HG03045 (cell line): ENCODE data around the gene LRRTM3.

Source experiments
- ATAC-seq: cut with Tn5 transposase; IDR thresholded peaks from one replicate; pipeline ENCODE4 v1.9.1; 2021; ENCODE audit warnings: mild to moderate bottlenecking, moderate library complexity; ENCODE audit not compliant: unreplicated experiment

Gene LRRTM3

DNA sequence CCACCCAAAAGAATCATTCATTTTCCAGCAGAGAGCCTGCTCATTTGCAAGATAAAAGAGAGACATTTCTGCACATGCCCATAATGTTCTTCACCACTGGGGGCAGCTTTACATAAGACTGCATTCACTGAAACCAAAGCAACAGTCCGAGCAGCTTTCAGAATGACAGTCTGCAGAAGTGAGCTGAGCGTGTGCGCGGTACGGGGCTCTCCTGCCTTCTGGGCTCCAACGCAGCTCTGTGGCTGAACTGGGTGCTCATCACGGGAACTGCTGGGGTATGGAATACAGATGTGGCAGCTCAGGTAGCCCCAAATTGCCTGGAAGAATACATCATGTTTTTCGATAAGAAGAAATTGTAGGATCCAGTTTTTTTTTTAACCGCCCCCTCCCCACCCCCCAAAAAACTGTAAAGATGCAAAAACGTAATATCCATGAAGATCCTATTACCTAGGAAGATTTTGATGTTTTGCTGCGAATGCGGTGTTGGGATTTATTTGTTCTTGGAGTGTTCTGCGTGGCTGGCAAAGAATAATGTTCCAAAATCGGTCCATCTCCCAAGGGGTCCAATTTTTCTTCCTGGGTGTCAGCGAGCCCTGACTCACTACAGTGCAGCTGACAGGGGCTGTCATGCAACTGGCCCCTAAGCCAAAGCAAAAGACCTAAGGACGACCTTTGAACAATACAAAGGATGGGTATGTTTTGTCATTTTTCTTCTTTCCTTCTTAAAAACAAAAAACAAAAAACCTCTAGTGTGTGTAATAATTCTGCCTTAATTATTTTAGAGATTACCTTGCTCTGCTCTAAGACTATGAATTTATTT, at the start of gene LRRTM3:
LRRTM3 (plus strand) TSS at position 141 of the 820 bp plus-strand sequence.
- peak; percentile 100 for ATAC-seq

- no peak for ATAC-seq
These were observed 48.5 kb upstream of the LRRTM3 start for GRCh38 chr10:66877361-66877760.

- no peak for ATAC-seq
These were observed 45.5 kb upstream of the LRRTM3 start for GRCh38 chr10:66880292-66880691.

DNA sequence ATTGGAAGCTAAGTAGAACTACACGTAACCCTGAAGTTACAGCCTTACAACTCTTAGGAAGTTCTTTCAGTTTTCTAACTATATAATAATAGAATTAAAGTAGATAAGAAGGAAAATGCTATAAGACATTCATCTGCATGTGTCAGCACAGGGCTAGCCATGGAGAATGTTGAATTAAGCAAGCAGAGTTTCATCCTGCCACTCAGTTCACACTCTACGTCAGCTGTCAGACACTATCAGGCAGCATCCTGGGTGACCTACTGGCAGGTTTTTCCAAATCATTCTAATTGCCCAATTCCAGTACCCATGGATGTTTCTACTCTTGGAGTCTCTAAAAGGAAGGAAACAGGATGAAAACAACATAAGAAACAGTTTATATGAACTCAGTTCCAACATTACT, 45.0 kb upstream of the LRRTM3 start:
- ATAC-seq: no peak

DNA sequence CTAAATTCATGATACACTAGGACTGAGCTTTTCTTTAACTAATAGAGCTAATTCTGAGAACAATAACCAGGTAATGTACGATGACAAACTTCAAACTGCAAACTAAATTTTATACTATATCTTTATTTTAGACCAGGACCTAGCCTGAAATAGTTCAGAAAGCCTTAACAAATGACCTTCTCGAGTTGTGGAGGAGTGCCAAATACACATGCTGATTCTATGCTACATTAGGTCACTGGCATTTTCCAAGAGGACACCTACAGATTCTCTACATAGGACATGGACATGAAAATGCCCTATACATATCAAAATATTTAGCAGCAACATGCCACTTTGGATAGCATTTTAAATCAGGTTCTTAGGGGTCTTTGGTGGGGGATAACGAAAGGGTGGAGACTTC, 44.0 kb upstream of the LRRTM3 start:
- no peak for ATAC-seq

DNA sequence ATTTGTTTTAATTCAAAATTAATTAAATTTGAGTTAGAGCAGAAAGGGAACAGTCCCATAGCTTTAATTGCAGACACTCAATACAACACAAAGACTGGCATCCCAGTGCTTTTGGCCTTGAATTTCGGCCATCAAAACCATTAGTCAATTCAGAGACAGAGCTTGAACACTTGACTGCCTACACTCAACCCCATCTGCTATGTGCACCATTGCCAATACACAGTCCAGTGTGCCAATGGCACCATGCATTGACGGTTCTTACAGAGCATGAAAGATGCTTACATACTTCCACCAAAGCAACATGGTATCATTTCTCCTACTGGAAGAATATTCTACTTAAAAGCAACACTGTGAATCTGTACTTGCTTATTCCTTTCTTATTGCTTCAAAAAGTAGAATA, 43.6 kb upstream of the LRRTM3 start:
- no peak for ATAC-seq

GRCh38 chr10:66886848-66887247, 39.0 kb upstream of the LRRTM3 start:
- ATAC-seq: no peak

DNA sequence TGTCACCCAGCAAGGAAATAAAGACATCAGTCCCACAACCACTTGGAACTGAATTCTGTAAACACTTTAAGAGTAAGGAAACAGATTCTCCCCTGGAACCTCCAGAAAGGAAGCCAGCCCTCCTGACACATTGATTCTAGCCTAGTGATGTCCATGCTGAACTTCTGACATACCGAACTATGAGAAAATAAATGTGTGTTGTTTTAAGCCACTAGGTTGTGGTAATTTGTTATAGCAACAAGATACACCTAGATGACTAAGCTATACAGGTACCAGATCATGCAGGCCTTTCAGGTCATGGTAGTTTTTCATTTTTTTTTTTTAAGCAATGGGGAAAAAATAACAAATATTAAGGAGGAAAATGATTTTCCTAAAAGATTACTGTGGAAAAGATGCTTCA, 37.6 kb upstream of the LRRTM3 start:
- ATAC-seq: no peak

- no peak for ATAC-seq
These were observed 33.0 kb upstream of the LRRTM3 start for GRCh38 chr10:66892871-66893270.

DNA sequence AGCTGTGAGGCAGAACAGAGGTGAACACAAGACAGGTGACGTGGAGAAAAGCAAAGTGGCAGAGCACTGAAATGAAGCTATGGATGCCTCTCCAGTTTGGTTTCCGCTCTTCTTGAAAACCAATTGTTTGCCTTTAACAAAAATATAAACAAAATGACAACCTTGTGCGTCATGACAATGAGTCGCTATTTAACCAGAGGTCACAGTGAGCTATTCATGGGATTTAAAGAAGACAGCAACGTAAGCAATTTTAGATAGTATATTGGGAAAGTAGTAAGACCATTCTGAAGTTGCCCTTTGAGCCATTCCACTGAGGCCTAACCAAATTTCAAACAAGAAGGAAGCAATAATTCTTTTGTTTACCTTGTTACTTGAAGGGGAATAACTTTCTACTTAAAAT, 15.2 kb upstream of the LRRTM3 start:
- no peak for ATAC-seq

GRCh38 chr10:66916030-66916429, 9.8 kb upstream of the LRRTM3 start:
- ATAC-seq: no peak

GRCh38 chr10:66917104-66917503, 8.7 kb upstream of the LRRTM3 start:
- no peak for ATAC-seq

GRCh38 chr10:66919248-66919647, 6.6 kb upstream of the LRRTM3 start:
- no peak for ATAC-seq

DNA sequence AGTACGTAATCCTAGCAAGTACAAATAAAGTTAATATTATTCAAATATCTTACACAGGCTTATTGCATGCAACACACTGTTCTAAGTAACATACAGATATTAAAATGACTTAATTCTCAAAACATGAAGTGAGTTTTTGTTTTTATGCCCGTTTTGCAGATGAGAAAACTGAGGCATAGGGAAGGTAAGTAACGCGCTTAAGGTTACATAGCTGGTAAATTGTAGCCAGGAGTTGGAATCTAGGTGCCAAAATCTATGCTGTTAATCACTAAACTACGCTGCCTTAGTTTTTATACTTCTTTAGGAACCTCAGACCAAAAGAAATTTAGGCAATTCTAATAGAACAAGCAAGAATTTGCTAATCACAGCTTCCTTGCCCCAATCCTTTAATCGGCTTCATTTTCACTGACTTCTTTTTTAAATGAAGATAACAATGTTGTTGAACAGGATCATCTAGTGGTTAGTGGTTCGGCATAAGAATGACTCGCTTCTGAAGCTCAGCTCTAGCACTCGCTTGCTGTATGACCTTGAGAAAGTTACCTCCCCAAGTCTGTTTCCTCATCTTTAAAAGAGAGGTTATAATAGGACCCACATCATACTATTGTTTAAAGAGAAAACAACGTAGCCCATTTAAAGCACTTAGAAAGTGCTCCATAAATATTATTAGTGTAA, 1.0 kb upstream of the LRRTM3 start:
- ATAC-seq: no peak

- no peak for ATAC-seq
These were observed 463 bp upstream of the LRRTM3 start for GRCh38 chr10:66925373-66925772.

- no peak for ATAC-seq
These were observed 1.0 kb downstream of the LRRTM3 start for GRCh38 chr10:66926841-66927240.

DNA sequence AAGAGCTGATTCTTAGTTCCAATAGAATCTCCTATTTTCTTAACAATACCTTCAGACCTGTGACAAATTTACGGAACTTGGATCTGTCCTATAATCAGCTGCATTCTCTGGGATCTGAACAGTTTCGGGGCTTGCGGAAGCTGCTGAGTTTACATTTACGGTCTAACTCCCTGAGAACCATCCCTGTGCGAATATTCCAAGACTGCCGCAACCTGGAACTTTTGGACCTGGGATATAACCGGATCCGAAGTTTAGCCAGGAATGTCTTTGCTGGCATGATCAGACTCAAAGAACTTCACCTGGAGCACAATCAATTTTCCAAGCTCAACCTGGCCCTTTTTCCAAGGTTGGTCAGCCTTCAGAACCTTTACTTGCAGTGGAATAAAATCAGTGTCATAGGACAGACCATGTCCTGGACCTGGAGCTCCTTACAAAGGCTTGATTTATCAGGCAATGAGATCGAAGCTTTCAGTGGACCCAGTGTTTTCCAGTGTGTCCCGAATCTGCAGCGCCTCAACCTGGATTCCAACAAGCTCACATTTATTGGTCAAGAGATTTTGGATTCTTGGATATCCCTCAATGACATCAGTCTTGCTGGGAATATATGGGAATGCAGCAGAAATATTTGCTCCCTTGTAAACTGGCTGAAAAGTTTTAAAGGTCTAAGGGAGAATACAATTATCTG, 1.6 kb downstream of the LRRTM3 start:
- no peak for ATAC-seq

- ATAC-seq: no peak
These were observed 2.3 kb downstream of the LRRTM3 start for GRCh38 chr10:66927971-66928770.

DNA sequence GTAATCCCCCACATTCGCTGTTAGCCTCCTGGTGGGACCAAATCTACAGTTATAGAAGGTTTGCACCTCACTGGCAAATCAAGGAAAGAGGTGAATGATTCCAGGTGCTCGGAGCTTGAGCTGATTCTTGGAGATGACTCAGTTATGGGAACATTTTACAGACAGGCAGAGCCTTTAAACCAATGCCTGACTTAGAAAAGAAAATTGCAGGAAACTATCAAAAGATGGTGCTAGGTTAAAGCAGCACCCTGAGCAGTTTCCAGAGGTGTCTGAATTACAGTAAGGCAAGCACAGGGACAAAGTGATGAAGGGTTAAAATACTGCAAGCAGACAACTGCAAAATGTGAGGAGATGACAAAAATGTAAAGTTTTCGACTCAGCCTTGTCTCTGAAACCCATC, 2.9 kb downstream of the LRRTM3 start:
- no peak for ATAC-seq

DNA sequence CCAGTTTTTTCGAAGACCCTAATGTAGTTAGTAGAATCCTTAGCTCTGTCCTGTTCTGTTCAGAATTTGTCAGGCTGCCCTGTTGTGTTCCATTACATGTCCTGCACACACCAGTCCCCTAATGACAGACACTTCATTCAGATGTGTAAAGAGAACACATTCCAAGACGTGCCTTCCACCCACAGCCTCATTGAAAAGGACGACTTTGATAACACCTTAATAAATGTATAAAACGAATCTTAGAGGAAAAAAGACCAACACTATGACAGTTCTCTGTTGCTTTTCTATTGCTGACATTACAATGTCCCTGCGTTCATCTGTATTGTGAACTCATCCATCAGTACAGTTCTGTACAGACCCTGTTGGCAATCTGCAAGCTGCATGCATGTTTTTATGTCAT, 3.5 kb downstream of the LRRTM3 start:
- ATAC-seq: no peak

- ATAC-seq: no peak
These were observed 5.6 kb downstream of the LRRTM3 start for GRCh38 chr10:66931340-66931948.
